Measurements from ENCODE around the gene GAN.

GAN gene

GRCh38 chr16:81415751-81416150 is 101.0 kb downstream of the GAN start:
- no peak overlapping the region for H3K4me3 ChIP-seq (ENCODE audit: low read length)
- no peaks in the 10 kb centered on the region for H3K79me2 ChIP-seq (ENCODE audit: low read length)
- H3K9ac ChIP-seq (ENCODE audit: low read length) = no peak overlapping the region
- no peak overlapping the region for H2AFZ ChIP-seq (ENCODE audit: low read length)
- H3K36me3 ChIP-seq (replicated peaks; ENCODE audit: insufficient read depth, low read length) = no peaks in the 10 kb centered on the region
- H3K9me3 ChIP-seq (replicated peaks; ENCODE audit: insufficient read depth, low read length) = no peaks in the 10 kb centered on the region
- no peaks in the 10 kb centered on the region for H4K20me1 ChIP-seq (ENCODE audit: insufficient read depth, low read length)
- H3K4me2 ChIP-seq (ENCODE audit: low read depth, low read length) = no peak overlapping the region
- DNase-seq = no peak
- H3K4me1 ChIP-seq (ENCODE audit: low read length) = no peaks in the 10 kb centered on the region
- H3K9me2 ChIP-seq (replicated peaks; ENCODE audit: insufficient read depth, low read length) = no peaks in the 10 kb centered on the region
- no peaks in the 10 kb centered on the region for H3K27me3 ChIP-seq (replicated peaks; ENCODE audit: insufficient read depth, low read length)
- H3F3A ChIP-seq (ENCODE audit: insufficient read depth, low read length) = no peaks in the 10 kb centered on the region
- no peak for TF ChIP-seq EZH2 (optimal IDR thresholded peaks at IDR 0.05; ENCODE audit: low read depth, low read length)
- TF ChIP-seq CTCF (IDR thresholded peaks at IDR 0.05; ENCODE audit: low read length) = no peak
- TF ChIP-seq EZH2phosphoT487 (IDR thresholded peaks at IDR 0.05; ENCODE audit: low read length) = no peak
- H3K27ac ChIP-seq (ENCODE audit: low read length) = no peak overlapping the region

- Histone ChIP-seq H3K27ac (ENCODE audit: low read length) (no peak overlapping the region), H3K4me2 (ENCODE audit: low read depth, low read length) (no peak overlapping the region), H3K36me3 (replicated peaks; ENCODE audit: insufficient read depth, low read length) (no peaks in the 10 kb centered on the region), H3K9me3 (replicated peaks; ENCODE audit: insufficient read depth, low read length) (no peaks in the 10 kb centered on the region), H4K20me1 (ENCODE audit: insufficient read depth, low read length) (no peaks in the 10 kb centered on the region), H3K9ac (ENCODE audit: low read length) (no peak overlapping the region), H3K79me2 (ENCODE audit: low read length) (no peaks in the 10 kb centered on the region), H2AFZ (ENCODE audit: low read length) (no peak overlapping the region), H3K27me3 (replicated peaks; ENCODE audit: insufficient read depth, low read length) (no peaks in the 10 kb centered on the region), H3F3A (ENCODE audit: insufficient read depth, low read length) (no peaks in the 10 kb centered on the region), H3K4me3 (ENCODE audit: low read length) (no peak overlapping the region), H3K4me1 (ENCODE audit: low read length) (no peaks in the 10 kb centered on the region), H3K9me2 (replicated peaks; ENCODE audit: insufficient read depth, low read length) (no peaks in the 10 kb centered on the region)
- TF ChIP-seq EZH2phosphoT487 (IDR thresholded peaks at IDR 0.05; ENCODE audit: low read length) = no peak
- no peak for TF ChIP-seq CTCF (IDR thresholded peaks at IDR 0.05; ENCODE audit: low read length)
- no peak for TF ChIP-seq EZH2 (optimal IDR thresholded peaks at IDR 0.05; ENCODE audit: low read depth, low read length)
- no peak for DNase-seq
Observed at GRCh38 chr16:81416749-81417148, 102.0 kb downstream of the GAN start.

GRCh38 chr16:81417210-81417609 is 102.4 kb downstream of the GAN start:
- no peak overlapping the region for H3K4me3 ChIP-seq (ENCODE audit: low read length)
- H2AFZ ChIP-seq (ENCODE audit: low read length) = no peak overlapping the region
- no peak overlapping the region for H3K4me2 ChIP-seq (ENCODE audit: low read depth, low read length)
- no peak overlapping the region for H3K27ac ChIP-seq (ENCODE audit: low read length)
- H3K79me2 ChIP-seq (ENCODE audit: low read length) = no peaks in the 10 kb centered on the region
- H3K9me3 ChIP-seq (replicated peaks; ENCODE audit: insufficient read depth, low read length) = no peaks in the 10 kb centered on the region
- no peaks in the 10 kb centered on the region for H3K36me3 ChIP-seq (replicated peaks; ENCODE audit: insufficient read depth, low read length)
- DNase-seq = no peak
- H3F3A ChIP-seq (ENCODE audit: insufficient read depth, low read length) = no peaks in the 10 kb centered on the region
- no peaks in the 10 kb centered on the region for H3K27me3 ChIP-seq (replicated peaks; ENCODE audit: insufficient read depth, low read length)
- H3K9ac ChIP-seq (ENCODE audit: low read length) = no peak overlapping the region
- no peak for TF ChIP-seq EZH2phosphoT487 (IDR thresholded peaks at IDR 0.05; ENCODE audit: low read length)
- H4K20me1 ChIP-seq (ENCODE audit: insufficient read depth, low read length) = no peaks in the 10 kb centered on the region
- H3K9me2 ChIP-seq (replicated peaks; ENCODE audit: insufficient read depth, low read length) = no peaks in the 10 kb centered on the region
- H3K4me1 ChIP-seq (ENCODE audit: low read length) = no peaks in the 10 kb centered on the region

GRCh38 chr16:81419806-81420205 is 105.0 kb downstream of the GAN start:
- no peak overlapping the region for H3K27ac ChIP-seq (ENCODE audit: low read length)
- no peaks in the 10 kb centered on the region for H4K20me1 ChIP-seq (ENCODE audit: insufficient read depth, low read length)
- H3K4me3 ChIP-seq (ENCODE audit: low read length) = no peak overlapping the region

More at GRCh38 chr16:81419806-81420205, 105.0 kb downstream of the GAN start:
- H3K79me2 ChIP-seq (ENCODE audit: low read length) = no peaks in the 10 kb centered on the region
- no peak for TF ChIP-seq CTCF (IDR thresholded peaks at IDR 0.05; ENCODE audit: low read length)
- TF ChIP-seq EZH2 (optimal IDR thresholded peaks at IDR 0.05; ENCODE audit: low read depth, low read length) = no peak
- no peak for TF ChIP-seq EZH2phosphoT487 (IDR thresholded peaks at IDR 0.05; ENCODE audit: low read length)
- H3K9me3 ChIP-seq (replicated peaks; ENCODE audit: insufficient read depth, low read length) = no peaks in the 10 kb centered on the region
- H3K9ac ChIP-seq (ENCODE audit: low read length) = no peak overlapping the region
- H2AFZ ChIP-seq (ENCODE audit: low read length) = no peak overlapping the region
- no peaks in the 10 kb centered on the region for H3K9me2 ChIP-seq (replicated peaks; ENCODE audit: insufficient read depth, low read length)
- peaks cover 4% of the 10 kb centered on the region; the same call in 1 of the 2 replicates for H3K4me1 ChIP-seq (ENCODE audit: low read length)
- H3K36me3 ChIP-seq (replicated peaks; ENCODE audit: insufficient read depth, low read length) = no peaks in the 10 kb centered on the region
- no peak overlapping the region for H3K4me2 ChIP-seq (ENCODE audit: low read depth, low read length)
- H3F3A ChIP-seq (ENCODE audit: insufficient read depth, low read length) = no peaks in the 10 kb centered on the region
- DNase-seq = no peak
- H3K27me3 ChIP-seq (replicated peaks; ENCODE audit: insufficient read depth, low read length) = no peaks in the 10 kb centered on the region

Measured in MM.1S (cell line).